ENCODE measurements around the gene CACNA1I.

Gene CACNA1I

DNA sequence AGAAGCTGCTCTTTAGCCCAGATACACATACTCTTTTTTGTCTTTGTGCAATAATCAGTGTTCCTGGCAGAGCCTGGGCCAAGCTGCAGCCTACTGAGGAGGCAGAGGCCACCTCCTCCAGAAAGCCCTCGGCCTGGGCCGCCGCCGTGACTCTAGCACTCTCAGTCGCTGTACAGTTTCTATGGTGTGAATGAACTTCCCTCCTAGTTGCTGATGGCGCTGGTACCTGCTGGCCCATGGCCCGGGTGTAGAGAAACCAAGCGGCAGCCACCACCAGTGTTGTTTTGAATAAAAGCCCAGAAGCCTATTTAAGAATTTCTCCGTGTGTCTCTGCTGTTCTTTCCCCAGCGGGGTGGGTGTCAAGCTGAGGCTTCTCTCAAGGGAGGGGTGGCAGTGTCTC is 118.9 kb downstream of the CACNA1I start:
- no peak for DNase-seq (ENCODE audit: low read depth in 2 of 2, low spot score in 1 of 2)

DNA sequence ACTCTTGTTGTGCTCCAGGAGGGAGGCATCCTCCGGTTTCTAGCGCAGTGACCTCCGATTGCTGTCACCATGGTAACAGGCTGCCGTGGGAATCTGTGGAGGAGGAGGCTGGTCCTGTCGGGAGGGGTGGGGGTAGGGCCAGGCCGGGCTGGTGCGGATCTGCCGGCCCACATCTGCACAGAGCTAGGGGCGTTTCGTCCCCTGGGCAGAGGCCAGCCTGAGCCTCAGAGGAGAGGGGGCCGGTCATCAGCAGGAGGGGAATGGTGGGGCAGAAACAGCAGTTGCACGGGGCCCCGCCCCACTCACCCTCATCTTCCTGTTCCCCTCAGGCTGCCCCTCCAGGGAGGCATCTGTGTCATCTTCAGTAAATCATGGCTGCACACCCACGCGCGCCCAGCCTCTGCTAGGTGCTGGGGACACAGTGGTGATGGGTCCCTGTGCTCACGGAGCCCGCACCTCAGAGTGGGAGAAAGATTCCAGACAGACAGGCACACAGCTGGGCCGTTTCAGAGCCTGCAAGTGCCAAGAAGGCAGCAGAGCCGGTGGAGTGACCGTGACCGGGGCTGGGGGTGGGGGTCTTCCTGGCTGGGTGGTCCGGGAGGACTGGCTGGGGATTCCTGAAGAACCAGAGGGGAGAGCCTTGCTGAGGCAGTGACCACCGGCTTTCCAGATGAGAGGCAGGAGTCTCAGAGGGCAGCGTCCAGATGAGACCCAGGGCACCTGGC is 120.5 kb downstream of the CACNA1I start:
- no peak for DNase-seq (ENCODE audit: low read depth in 2 of 2, low spot score in 1 of 2)

DNA sequence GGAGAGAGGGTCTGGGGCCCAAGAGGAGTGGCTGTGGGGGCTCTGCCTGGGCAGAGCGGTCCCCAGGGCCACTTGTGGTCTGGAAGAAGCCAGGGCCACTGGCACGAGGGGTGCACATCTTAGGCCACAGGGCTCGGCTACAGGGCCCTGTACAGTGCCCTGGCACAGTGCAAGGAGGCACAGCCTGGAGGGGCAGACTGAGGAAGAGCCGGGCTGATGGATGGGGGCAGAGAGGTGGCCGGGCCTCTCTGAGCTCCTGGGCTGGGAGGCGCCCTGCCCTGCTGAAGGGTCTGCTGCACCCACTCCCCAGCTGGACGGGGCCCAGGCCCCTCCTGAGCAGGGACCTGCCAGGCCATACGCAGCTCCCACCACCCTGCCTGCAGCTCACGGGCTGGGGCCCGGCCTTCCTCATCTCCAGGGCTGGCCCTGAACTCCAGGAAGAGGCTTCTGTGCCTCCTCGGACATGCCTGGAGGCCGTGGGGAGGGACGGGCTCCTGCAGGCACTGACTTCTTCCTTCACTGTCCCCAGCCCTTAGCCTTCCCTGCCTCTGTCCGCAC is 123.5 kb downstream of the CACNA1I start:
- DNase-seq (ENCODE audit: low read depth in 2 of 2, low spot score in 1 of 2): no peak

DNA sequence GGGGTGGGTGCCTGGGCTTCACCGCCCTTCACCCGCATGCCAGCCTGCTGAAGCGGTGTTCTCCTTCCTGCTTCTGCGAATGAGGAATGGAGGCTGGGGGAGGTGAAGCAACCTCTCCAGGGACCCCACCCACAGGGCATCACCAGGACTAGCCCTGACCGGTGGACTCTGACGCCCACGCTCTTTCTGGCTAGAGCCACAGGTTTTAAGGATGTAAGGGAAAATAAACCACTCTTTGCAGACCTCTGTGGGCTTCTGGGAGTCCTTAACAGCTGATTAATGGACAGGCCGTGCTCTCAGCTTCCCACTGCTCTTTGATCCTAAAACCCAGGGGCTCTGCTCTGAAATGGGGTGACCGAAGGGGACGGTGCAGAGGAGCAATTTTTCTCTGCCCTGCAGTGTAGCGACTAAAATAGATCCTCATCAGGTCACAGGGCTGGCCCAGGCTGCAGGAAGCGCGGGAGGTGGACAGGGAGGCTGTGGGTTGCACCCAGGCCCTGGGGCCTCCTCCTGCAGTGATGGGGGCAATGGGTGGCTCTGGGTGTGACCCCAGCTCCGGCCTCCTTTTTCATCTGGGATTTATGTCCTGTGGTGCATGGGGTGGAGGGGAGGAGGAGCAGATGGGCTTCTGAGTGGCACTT is 127.4 kb downstream of the CACNA1I start:
- no peak for DNase-seq (ENCODE audit: low read depth in 2 of 2, low spot score in 1 of 2)

GRCh38 chr22:39699631-39700360 is 129.2 kb downstream of the CACNA1I start:
- no peak for DNase-seq (ENCODE audit: low read depth in 2 of 2, low spot score in 1 of 2)

- DNase-seq (ENCODE audit: low read depth in 2 of 2, low spot score in 1 of 2): no peak
Observed at GRCh38 chr22:39700565-39700964, 130.0 kb downstream of the CACNA1I start.

DNA sequence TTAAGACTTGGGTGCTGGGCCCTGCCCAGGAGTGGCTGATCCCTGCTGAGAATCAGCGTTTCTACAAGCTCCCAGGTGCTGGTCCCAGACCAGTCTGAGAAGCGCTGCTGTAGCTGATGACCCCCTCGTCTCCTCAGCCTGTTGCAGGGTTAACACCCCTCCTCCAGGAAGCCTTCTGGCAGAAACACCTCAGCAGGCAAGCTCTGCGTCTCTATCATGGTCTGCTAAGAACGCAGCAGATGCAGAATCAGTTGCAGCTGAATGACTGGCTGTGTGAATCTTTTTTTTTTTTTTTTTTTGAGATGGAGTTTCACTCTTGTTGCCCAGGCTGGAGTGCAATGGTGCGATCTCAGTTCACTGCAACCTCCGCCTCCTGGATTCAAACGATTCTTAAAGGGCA is 132.5 kb downstream of the CACNA1I start:
- DNase-seq (ENCODE audit: low read depth in 2 of 2, low spot score in 1 of 2): no peak

GRCh38 chr22:39703928-39704639 is 133.5 kb downstream of the CACNA1I start:
- DNase-seq (ENCODE audit: low read depth in 2 of 2, low spot score in 1 of 2): no peak

GRCh38 chr22:39705386-39705785 is 134.8 kb downstream of the CACNA1I start:
- no peak for DNase-seq (ENCODE audit: low read depth in 2 of 2, low spot score in 1 of 2)

DNA sequence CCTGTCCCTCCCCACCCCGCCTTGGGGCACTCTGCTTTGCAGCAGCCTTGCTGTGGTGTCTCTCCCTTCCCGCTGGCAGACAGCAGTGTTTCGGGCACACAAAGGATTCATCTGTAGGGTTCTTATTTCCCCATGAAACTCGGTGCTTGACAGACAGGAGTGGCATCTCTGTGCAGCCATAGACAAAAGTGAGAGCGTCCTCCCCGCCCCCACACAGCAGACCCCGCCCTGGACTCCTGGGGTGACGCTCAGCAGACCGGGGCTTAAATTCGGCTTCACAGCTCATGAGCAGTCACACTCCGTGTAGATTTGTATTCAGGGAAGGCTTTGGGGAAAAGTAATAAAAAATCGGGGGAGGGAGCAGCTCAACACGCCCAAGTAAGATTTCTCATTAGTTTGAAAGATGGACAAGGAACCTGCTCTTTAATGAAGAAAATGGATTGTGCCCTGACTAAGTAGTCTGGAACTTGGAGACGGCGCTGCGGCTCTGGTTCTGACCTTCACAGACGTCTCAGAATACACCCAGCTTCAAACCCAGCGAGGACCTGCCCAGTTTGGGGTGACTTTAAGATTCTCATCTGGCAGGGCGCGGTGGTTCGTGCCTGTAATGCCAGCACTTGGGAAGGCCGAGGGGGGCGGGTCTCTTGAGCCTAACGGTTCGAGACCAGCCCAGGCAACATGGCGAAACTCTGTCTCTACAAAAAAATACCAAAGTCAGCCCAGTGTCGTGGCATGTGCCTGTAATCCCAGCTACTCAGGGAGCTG is 136.0 kb downstream of the CACNA1I start:
- DNase-seq (ENCODE audit: low read depth in 2 of 2, low spot score in 1 of 2): no peak

DNA sequence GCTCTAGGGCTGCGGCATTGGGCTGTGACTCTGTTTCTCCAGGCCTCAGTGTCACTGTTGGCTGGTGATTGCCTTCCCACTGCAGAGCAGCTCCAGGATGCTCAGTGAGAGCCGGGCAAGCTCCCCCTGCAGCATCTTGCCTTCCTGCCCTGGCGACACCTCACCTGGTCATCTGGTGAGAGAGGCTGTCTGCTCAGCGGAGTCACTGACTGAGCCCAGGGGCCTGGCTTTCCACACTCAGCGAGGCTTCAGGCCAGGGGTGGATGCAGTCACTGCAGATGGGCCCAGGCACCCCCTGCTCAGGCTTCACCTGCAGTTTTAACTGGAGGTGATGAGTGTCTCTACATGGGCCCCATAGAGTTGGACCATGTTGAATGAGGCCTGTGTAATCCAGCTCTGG is 136.8 kb downstream of the CACNA1I start:
- DNase-seq (ENCODE audit: low read depth in 2 of 2, low spot score in 1 of 2): no peak

DNA sequence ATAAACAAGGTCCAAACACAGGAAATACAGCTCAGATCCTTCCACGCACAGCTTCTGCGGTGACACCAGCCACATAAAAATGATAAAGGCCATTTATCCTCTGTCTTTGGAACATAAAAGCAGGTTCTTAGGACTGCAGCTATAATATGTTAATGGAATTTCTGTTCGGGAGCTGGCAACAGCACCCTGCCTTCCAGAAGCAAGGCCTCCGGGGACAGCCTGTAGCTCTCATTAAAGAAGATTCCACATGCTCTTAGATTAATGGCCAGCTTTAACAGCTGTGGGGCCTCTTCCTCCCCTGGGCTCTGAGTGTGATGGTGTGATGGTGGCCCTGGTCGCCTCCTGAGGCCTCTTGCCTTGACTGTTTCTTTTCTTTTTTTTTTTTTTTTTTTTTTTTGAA is 137.3 kb downstream of the CACNA1I start:
- DNase-seq (ENCODE audit: low read depth in 2 of 2, low spot score in 1 of 2): no peak

DNA sequence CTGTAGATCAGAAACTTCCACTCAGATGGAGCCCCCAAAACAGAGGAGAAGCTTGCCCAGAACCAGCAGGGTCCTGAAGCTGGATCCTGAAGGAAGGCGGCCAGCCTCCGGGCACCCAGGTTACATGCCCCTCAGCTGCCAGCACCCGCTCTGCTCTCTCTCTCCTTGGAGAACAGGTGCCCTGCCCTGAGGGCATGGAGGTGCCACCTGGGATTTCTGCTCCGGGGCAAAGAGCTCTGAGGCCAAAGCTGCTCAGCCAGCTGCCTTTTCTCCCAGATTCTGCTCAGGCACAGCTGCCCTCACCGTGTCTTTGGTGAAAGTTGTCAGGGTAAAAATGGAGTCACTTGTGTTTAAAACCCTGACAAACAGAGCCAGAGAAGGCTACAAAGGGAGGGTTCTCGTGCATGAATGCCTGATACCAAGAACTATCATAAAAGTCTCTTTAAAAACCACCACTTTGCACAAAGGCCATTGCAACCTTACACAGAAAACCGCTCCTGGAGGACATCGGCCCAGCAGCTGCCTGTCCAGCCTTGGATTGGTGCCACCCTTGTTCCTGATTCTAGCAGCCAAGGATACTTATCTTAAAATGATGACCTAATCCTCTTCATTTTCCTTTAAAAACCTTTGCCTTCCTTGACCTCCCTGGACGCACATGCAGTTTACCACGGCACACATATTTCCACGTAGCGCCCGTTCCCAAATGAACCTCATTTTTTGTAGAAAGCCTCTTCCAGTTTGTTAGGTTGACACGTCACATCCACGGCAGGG is 140.0 kb downstream of the CACNA1I start:
- DNase-seq (ENCODE audit: low read depth in 2 of 2, low spot score in 1 of 2): no peak

DNA sequence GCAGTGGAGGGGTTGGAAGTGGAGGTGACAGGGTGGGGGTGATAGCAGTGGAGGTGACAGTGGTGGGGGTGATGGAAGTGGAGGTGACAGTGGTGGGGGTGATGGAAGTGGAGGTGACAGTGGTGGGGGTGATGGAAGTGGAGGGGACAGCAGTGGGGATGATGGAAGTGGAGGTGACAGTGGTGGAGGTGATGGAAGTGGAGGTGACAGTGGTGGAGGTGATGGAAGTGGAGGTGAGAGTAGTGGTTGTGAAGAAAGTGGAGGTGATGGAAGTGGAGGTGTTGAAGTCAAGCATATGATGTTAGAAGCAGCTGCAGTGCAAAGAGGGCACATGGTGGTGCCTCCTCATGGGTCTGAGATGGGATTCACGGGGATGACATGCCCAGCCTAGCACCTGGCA is 141.5 kb downstream of the CACNA1I start:
- DNase-seq (ENCODE audit: low read depth in 2 of 2, low spot score in 1 of 2): no peak

GRCh38 chr22:39712751-39713525 is 142.4 kb downstream of the CACNA1I start:
- DNase-seq (ENCODE audit: low read depth in 2 of 2, low spot score in 1 of 2): no peak

DNA sequence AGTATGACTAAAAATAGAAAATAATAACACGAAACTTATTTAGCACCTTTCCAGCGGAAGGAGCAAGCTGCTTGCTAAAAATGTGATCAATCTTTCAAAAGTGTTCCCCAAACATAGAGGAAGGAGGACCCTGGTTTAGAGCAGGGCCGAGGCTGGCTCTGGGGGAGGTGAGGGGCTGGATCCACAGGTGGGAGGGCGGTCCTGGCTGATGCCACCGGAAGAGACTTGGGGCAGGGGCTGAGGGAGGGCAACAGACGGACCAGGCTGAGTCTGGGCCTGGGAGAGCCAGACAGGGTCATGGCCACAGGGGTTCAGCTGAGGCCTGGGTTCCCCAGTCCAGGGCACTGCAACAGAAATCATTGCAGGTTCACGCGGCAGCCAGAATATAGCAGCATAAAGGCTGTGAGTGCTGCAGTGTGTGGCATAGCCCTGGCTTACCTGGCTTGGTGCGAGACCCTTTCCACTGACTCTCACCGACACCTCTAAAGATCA is 143.3 kb downstream of the CACNA1I start:
- no peak for DNase-seq (ENCODE audit: low read depth in 2 of 2, low spot score in 1 of 2)

DNA sequence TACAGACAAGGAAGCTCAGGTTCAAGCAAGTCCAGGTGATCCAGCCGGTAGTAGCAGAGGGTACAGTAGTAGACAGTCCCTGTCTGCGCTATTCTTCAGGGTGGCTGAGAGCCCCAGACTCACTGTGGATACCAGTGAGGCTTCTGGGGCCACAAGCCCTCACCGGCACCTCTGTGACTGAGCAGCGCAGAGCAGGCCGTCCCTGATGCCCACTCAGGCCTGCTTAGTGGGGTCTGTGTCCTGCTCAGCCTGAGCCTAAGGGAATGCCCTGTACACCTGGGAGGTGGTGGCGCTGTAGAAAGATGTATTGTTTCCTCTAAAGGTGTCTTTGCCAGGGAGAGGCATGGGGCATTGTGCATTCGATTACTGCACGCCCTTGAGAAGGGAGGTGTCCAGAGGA is 143.8 kb downstream of the CACNA1I start:
- no peak for DNase-seq (ENCODE audit: low read depth in 2 of 2, low spot score in 1 of 2)

DNA sequence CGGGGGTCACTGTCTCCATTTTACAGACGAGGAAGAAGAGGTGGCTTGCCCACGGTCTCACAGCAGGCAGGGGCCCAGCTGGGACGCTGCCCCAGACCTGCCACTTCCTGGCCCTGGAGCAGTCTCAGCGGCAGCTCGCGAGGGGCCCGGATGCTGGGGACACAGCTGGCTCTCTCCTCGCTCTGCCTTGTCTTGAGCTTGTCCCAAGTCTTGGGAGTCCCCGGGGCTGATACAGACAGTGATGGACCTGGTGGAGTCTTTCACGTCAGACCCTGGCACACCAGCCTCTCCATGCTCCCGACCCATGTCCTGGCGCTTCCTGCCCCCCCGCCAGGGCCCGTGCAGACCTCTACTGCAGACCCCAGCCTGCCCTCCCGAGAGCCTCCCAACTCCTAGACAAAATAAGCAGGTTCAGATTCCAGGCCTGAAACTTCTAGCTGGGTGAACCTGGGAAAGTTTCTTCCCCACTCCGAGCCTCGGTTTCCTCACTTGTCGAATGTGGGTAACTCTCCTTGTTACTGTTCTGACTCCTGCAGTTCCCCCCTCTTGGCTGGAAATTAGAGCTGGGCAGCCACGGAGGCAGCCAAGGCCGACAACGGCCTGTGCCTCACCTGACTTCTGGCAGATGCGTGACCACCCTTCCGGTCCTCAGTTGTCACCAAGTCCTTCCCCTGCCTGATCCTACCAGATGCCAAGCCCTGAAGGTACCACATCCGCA is 145.4 kb downstream of the CACNA1I start:
- no peak for DNase-seq (ENCODE audit: low read depth in 2 of 2, low spot score in 1 of 2)
